Measurements from ENCODE around the gene PDCD1LG2. TPM values are rescaled to one million over a fixed set of nuclear protein-coding genes. Genes with fewer than 3 reads are reported as not detected.

The PDCD1LG2 gene
- total RNA-seq, 4 donors from 2014 or later = 0.27 to 0.64 TPM; not detected in 2

DNA sequence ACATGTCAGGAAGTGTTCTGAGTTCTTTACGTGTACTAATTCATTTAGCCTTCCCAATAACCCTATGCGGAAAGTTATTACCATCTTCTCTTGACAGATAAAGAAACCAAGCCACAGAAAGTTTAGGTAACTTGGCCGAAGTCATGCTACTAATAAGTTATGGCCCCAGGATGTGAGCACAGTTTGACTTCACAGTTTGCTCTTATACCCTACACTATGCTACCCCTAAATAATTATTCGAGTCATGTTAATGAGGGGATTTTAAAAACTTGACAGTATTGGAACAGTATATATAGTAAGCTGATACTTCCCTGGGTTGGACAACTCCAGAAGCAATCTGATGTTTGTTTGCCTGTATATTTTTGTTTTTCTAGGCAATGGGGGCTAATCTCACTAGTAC, 29.4 kb upstream of the PDCD1LG2 start:
- Histone ChIP-seq H3K36me3 (no peaks in the 10 kb centered on the region), H3K4me1 (no peaks in the 10 kb centered on the region), H3K4me3 (no peak overlapping the region), H3K27ac (no peak overlapping the region), H3K9me3 (no peaks in the 10 kb centered on the region), H3K27me3 (no peaks in the 10 kb centered on the region)
- TF ChIP-seq EP300 (IDR thresholded peaks at IDR 0.05; ENCODE audit: low read depth) = no peak
- TF ChIP-seq POLR2AphosphoS5 (IDR thresholded peaks at IDR 0.05) = no peak
- no peak for TF ChIP-seq POLR2A (IDR thresholded peaks at IDR 0.05)
- TF ChIP-seq CTCF (IDR thresholded peaks at IDR 0.05) = no peak
- in situ Hi-C loops (cut with MboI; ENCODE audit: low pct_ligation_motif_present in 1 of 4, low pct_unique_long_range_greater_than_20kb in 1 of 4, low sequenced_read_pairs in 3 of 4) = no loop called here
- intact Hi-C loops (cut with DNase I; ENCODE audit: low total_unique reads) = no loop called here
- no peak for DNase-seq
- 88% methylated on average over 4 of the region's 4 CpGs for WGBS, 2 donors (ENCODE audit: low coverage in 1 of 2)

GRCh38 chr9:5481322-5482040, 28.9 kb upstream of the PDCD1LG2 start:
- Histone ChIP-seq H3K4me1 (no peaks in the 10 kb centered on the region), H3K27ac (no peak overlapping the region), H3K36me3 (no peaks in the 10 kb centered on the region), H3K4me3 (no peak overlapping the region), H3K9me3 (no peaks in the 10 kb centered on the region), H3K27me3 (no peaks in the 10 kb centered on the region)
- in situ Hi-C loops (cut with MboI; ENCODE audit: low pct_ligation_motif_present in 1 of 4, low pct_unique_long_range_greater_than_20kb in 1 of 4, low sequenced_read_pairs in 3 of 4) (no loop called here), intact Hi-C loops (cut with DNase I; ENCODE audit: low total_unique reads) (no loop called here)
- no peak for DNase-seq
- 81 to 88% methylated on average over 5 of the region's 5 CpGs for WGBS, 2 donors (ENCODE audit: low coverage in 1 of 2)
- no peak for TF ChIP-seq POLR2A (IDR thresholded peaks at IDR 0.05)
- no peak for TF ChIP-seq POLR2AphosphoS5 (IDR thresholded peaks at IDR 0.05)
- no peak for TF ChIP-seq EP300 (IDR thresholded peaks at IDR 0.05; ENCODE audit: low read depth)
- no peak for TF ChIP-seq CTCF (IDR thresholded peaks at IDR 0.05)

- TF ChIP-seq POLR2A (IDR thresholded peaks at IDR 0.05) = no peak
- no peak for TF ChIP-seq CTCF (IDR thresholded peaks at IDR 0.05)
- TF ChIP-seq POLR2AphosphoS5 (IDR thresholded peaks at IDR 0.05) = no peak
- TF ChIP-seq EP300 (IDR thresholded peaks at IDR 0.05; ENCODE audit: low read depth) = no peak
- no peaks in the 10 kb centered on the region for H3K9me3 ChIP-seq
- H3K27me3 ChIP-seq = no peaks in the 10 kb centered on the region
- no peak overlapping the region for H3K27ac ChIP-seq
- intact Hi-C loops (cut with DNase I; ENCODE audit: low total_unique reads) = no loop called here
- H3K36me3 ChIP-seq = no peaks in the 10 kb centered on the region
- in situ Hi-C loops (cut with MboI; ENCODE audit: low pct_ligation_motif_present in 1 of 4, low pct_unique_long_range_greater_than_20kb in 1 of 4, low sequenced_read_pairs in 3 of 4) = no loop called here
- no peak for DNase-seq
- no peak overlapping the region for H3K4me3 ChIP-seq
- no peaks in the 10 kb centered on the region for H3K4me1 ChIP-seq
- 81 to 93% methylated on average over 5 to 8 of the region's 8 CpGs for WGBS, 2 donors (ENCODE audit: low coverage in 1 of 2)
These were observed 28.1 kb upstream of the PDCD1LG2 start for GRCh38 chr9:5482194-5482593.

- H3K27me3 ChIP-seq = no peaks in the 10 kb centered on the region
- no peak for TF ChIP-seq POLR2A (IDR thresholded peaks at IDR 0.05)
- TF ChIP-seq EP300 (IDR thresholded peaks at IDR 0.05; ENCODE audit: low read depth) = no peak
- no peak for TF ChIP-seq POLR2AphosphoS5 (IDR thresholded peaks at IDR 0.05)
- no peak for TF ChIP-seq CTCF (IDR thresholded peaks at IDR 0.05)
- no peaks in the 10 kb centered on the region for H3K9me3 ChIP-seq
- no peak overlapping the region for H3K27ac ChIP-seq
- H3K36me3 ChIP-seq = no peaks in the 10 kb centered on the region
- no peak for DNase-seq
- no peak overlapping the region for H3K4me3 ChIP-seq
- H3K4me1 ChIP-seq = no peaks in the 10 kb centered on the region
- intact Hi-C loops (cut with DNase I; ENCODE audit: low total_unique reads) (no loop called here), in situ Hi-C loops (cut with MboI; ENCODE audit: low pct_ligation_motif_present in 1 of 4, low pct_unique_long_range_greater_than_20kb in 1 of 4, low sequenced_read_pairs in 3 of 4) (no loop called here)
- WGBS, 2 donors (ENCODE audit: low coverage in 1 of 2) = 65 to 94% methylated on average over 2 of the region's 2 CpGs
These were observed 27.0 kb upstream of the PDCD1LG2 start for GRCh38 chr9:5483306-5483705.
